ENCODE data around the gene PRKN.

PRKN gene

DNA sequence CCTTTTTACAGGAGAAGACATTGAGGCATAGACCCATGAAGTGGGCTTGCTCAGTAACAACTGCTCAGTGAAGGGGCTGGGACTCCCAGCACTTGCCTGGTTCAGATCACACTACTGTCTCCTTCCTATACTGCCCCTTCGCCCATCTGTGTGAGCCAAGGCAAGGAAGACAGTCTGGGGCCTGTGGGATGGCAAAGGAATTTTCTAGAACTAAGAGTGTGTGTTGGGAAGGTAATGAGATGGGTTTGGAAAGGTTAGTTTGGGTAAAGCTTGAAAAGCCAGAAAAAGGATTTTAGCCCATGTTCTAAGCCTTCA is 1240.4 kb downstream of the PRKN start:
- Histone ChIP-seq H3K4me3 (ENCODE audit: low read depth, low read length) (no peak overlapping the region), H3K9me3 (ENCODE audit: control insufficient read depth, insufficient read depth, low read depth, low read length) (no peaks in the 10 kb centered on the region), H3K4me1 (ENCODE audit: control insufficient read depth, insufficient read depth, low read length) (no peaks in the 10 kb centered on the region), H3K36me3 (ENCODE audit: control insufficient read depth in 2 of 2, insufficient read depth in 1 of 2, low read length in 2 of 2) (no peaks in the 10 kb centered on the region), H3K27ac (ENCODE audit: extremely low read depth, low read depth, low read length) (no peak overlapping the region)
- POLR2A ChIA-PET: no interaction called here
- TF ChIP-seq MYNN (tag by site-specific recombination; IDR thresholded peaks at IDR 0.05; ENCODE audit: borderline replicate concordance) (no peak), ZNF175 (tag by site-specific recombination; IDR thresholded peaks at IDR 0.05) (no peak), ZNF211 (tag by site-specific recombination; IDR thresholded peaks at IDR 0.05; ENCODE audit: low read depth) (no peak), BCL11A (tag by site-specific recombination; IDR thresholded peaks at IDR 0.05; ENCODE audit: low read depth) (no peak), ZNF248 (tag by site-specific recombination; IDR thresholded peaks at IDR 0.05) (no peak), ZNF292 (tag by site-specific recombination; IDR thresholded peaks at IDR 0.05; ENCODE audit: borderline replicate concordance, low read depth) (no peak), KLF8 (tag by site-specific recombination; IDR thresholded peaks at IDR 0.05) (no peak), ZNF404 (tag by site-specific recombination; IDR thresholded peaks at IDR 0.05) (no peak)
- TF ChIP-seq, protein P1, sequence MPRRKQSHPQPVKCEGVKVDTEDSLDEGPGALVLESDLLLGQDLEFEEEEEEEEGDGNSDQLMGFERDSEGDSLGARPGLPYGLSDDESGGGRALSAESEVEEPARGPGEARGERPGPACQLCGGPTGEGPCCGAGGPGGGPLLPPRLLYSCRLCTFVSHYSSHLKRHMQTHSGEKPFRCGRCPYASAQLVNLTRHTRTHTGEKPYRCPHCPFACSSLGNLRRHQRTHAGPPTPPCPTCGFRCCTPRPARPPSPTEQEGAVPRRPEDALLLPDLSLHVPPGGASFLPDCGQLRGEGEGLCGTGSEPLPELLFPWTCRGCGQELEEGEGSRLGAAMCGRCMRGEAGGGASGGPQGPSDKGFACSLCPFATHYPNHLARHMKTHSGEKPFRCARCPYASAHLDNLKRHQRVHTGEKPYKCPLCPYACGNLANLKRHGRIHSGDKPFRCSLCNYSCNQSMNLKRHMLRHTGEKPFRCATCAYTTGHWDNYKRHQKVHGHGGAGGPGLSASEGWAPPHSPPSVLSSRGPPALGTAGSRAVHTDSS (tag by site-specific recombination; IDR thresholded peaks at IDR 0.05): no peak
- TF ChIP-seq, protein P2, sequence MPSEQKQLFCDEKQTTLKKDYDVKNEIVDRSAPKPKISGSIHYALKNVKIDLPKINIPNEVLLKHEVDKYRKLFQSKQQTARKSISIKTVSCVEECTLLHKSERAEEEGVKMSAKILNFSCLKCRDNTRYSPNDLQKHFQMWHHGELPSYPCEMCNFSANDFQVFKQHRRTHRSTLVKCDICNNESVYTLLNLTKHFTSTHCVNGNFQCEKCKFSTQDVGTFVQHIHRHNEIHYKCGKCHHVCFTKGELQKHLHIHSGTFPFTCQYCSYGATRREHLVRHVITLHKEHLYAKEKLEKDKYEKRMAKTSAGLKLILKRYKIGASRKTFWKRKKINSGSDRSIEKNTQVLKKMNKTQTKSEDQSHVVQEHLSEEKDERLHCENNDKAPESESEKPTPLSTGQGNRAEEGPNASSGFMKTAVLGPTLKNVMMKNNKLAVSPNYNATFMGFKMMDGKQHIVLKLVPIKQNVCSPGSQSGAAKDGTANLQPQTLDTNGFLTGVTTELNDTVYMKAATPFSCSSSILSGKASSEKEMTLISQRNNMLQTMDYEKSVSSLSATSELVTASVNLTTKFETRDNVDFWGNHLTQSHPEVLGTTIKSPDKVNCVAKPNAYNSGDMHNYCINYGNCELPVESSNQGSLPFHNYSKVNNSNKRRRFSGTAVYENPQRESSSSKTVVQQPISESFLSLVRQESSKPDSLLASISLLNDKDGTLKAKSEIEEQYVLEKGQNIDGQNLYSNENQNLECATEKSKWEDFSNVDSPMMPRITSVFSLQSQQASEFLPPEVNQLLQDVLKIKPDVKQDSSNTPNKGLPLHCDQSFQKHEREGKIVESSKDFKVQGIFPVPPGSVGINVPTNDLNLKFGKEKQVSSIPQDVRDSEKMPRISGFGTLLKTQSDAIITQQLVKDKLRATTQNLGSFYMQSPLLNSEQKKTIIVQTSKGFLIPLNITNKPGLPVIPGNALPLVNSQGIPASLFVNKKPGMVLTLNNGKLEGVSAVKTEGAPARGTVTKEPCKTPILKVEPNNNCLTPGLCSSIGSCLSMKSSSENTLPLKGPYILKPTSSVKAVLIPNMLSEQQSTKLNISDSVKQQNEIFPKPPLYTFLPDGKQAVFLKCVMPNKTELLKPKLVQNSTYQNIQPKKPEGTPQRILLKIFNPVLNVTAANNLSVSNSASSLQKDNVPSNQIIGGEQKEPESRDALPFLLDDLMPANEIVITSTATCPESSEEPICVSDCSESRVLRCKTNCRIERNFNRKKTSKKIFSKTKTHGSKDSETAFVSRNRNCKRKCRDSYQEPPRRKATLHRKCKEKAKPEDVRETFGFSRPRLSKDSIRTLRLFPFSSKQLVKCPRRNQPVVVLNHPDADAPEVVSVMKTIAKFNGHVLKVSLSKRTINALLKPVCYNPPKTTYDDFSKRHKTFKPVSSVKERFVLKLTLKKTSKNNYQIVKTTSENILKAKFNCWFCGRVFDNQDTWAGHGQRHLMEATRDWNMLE (tag by site-specific recombination; conservative IDR thresholded peaks at IDR 0.05; ENCODE audit: low read depth): no peak
- TF ChIP-seq, protein P3, sequence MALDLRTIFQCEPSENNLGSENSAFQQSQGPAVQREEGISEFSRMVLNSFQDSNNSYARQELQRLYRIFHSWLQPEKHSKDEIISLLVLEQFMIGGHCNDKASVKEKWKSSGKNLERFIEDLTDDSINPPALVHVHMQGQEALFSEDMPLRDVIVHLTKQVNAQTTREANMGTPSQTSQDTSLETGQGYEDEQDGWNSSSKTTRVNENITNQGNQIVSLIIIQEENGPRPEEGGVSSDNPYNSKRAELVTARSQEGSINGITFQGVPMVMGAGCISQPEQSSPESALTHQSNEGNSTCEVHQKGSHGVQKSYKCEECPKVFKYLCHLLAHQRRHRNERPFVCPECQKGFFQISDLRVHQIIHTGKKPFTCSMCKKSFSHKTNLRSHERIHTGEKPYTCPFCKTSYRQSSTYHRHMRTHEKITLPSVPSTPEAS (tag by site-specific recombination; IDR thresholded peaks at IDR 0.05): no peak
- TF ChIP-seq, protein P4, sequence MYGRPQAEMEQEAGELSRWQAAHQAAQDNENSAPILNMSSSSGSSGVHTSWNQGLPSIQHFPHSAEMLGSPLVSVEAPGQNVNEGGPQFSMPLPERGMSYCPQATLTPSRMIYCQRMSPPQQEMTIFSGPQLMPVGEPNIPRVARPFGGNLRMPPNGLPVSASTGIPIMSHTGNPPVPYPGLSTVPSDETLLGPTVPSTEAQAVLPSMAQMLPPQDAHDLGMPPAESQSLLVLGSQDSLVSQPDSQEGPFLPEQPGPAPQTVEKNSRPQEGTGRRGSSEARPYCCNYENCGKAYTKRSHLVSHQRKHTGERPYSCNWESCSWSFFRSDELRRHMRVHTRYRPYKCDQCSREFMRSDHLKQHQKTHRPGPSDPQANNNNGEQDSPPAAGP (tag by site-specific recombination; IDR thresholded peaks at IDR 0.05): no peak
- CTCF ChIA-PET: interaction anchor here (2.2 kb wide), 1 partner anchor 11 kb away, joined by 14 read pairs; no protein-coding TSS in a partner anchor

DNA sequence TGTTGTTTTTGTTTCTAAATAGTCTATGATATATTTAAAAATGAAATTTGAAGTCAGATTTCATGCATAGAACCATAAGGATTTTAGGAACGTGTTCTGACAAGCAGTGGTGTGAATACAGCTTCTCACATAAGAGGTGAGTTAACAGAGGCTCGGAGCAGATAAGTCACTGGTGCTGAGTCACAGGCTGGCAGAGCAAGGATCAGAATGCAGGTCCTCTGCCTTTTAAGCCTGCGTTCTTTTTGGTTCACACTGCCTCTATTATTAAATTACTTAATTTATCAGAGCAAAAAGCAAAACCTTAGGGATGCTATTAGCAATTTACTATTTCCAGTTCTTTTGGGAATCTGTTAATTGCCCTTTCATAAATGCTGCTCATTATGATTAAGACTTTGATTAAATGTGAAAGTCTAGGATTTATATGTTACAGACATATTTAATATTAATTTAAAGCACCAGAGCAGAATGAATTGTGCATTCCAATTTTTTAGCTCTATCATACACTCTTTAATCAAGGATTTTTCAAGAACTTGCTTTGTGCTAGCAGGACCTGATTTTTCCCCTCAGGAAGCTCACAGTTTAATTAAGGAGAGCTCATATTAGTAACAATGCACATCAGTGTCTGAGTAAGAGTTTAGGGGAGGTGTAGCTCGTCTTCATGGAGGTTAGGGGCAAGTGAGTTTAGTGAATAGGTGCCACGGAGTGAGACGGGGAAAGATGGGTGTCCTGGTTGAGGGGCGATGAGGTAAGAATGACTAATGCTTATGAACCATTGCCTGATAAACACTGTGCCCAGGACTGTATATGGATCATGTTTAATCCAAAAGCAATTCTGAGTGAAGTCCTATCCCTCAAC is 1241.0 kb downstream of the PRKN start:
- POLR2A ChIA-PET: no interaction called here
- CTCF ChIA-PET: interaction anchor here (0.8 to 2.2 kb wide), 5 partner anchors 10 to 93 kb away, joined by 3 to 14 read pairs (median 6); no protein-coding TSS in a partner anchor
- Histone ChIP-seq H3K9me3 (ENCODE audit: control insufficient read depth, insufficient read depth, low read depth, low read length) (no peaks in the 10 kb centered on the region), H3K36me3 (ENCODE audit: control insufficient read depth in 2 of 2, insufficient read depth in 1 of 2, low read length in 2 of 2) (no peaks in the 10 kb centered on the region), H3K4me3 (ENCODE audit: low read depth, low read length) (no peak overlapping the region), H3K27ac (ENCODE audit: extremely low read depth, low read depth, low read length) (no peak overlapping the region), H3K4me1 (ENCODE audit: control insufficient read depth, insufficient read depth, low read length) (no peaks in the 10 kb centered on the region)
- TF ChIP-seq ZNF830 (tag by site-specific recombination; IDR thresholded peaks at IDR 0.05; ENCODE audit: low read depth): no peak
